ENCODE measurements around the gene KL.

DNA sequence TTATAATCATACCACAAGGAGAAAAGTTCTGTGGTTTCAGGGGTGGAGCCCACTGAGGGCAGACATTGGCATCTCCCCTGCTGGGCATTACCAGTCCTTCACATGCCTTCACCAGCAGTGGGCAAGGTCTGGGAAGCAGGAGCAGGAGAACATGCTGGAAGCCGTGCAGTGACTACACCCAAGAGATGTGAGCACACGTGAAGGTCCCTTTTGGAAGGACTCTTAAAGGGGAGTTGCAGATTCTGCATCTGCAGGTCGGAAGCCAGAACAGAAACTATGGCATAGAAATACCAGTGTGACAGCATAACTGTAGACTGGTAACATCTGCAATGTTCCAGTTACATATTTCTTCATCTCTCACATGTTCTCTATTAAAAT is 26.9 kb upstream of the KL start:
- TF ChIP-seq TAF1 (IDR thresholded peaks at IDR 0.05; ENCODE audit: low read depth, low read length) (no peak), POLR2A (IDR thresholded peaks at IDR 0.05; ENCODE audit: low read depth, low read length) (no peak), PAX5 (IDR thresholded peaks at IDR 0.05; ENCODE audit: insufficient read depth, low read length, severe bottlenecking) (no peak), POLR2AphosphoS5 (IDR thresholded peaks at IDR 0.05; ENCODE audit: low read depth, low read length) (no peak), SPI1 (IDR thresholded peaks at IDR 0.05; ENCODE audit: low read depth, low read length) (no peak), POU2F2 (IDR thresholded peaks at IDR 0.05; ENCODE audit: low read depth, low read length) (no peak)
